NCI-H1105 (cell line): ENCODE results near the gene KRCC1.
"Not testable (repeated sequence)": the region's sequence is repeated elsewhere in the genome, so short reads cannot be mapped to it uniquely, and the experiment has no call there.

Experiments used
- DNase-seq: peaks from one replicate; lab custom pipeline; 2025; lab: John Stamatoyannopoulos, UW

Gene KRCC1

DNA sequence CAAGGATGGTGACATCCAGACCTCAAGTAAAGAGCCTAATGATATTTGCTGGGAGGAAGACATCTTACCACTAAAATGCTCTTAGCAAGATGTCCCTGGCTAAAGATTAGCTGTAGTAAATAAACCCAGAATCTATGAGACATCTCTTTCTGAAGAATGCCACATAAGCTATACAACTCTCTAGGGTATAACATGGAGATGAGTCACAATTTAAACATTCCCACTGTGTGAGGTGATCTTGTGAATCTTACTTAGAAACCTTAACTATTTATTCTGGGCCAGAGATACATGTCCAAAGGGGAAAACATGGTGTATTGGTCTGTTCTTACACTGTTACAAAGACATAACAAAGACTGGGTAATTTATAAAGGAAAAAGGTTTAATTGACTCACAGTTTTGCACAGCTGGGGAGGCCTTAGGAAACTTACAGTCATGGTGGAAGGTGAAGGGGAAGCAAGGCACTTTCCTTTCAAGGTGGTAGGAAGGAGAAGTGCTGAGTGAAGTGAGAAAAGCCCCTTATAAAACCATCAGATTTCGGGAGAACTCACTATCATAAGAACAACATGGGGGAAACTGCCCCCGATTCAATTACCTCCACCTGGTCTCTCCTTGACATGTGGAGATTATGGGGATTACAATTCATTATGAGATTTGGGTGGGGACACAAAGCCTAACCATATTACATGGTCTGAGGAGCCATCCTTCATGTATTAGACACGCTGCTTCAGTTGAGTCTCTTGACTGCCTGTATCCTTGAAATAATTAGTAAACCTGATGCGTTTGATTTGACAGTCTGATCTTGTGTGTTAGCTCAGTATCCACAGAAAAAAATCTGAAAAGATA is 17.1 kb downstream of the KRCC1 start:
- no peak for DNase-seq

DNA sequence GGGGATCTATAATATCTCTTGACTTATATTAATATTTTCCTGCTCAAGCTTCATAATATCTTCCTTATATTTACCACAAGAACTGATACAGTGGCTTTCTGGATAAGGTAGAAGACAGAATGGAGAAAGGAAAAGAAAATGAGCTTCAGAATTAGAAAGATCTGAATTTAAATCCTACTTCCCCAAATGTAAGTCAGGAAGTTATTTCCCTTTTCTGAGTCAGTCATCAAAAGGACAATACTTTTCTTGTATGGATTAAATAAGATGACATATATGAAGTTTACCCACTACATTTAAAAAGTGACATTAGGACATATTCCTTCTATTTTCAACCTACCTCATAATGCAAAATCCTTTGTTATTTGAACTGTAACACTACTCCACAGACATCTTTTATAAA is 19.0 kb downstream of the KRCC1 start:
- DNase-seq = no peak

DNA sequence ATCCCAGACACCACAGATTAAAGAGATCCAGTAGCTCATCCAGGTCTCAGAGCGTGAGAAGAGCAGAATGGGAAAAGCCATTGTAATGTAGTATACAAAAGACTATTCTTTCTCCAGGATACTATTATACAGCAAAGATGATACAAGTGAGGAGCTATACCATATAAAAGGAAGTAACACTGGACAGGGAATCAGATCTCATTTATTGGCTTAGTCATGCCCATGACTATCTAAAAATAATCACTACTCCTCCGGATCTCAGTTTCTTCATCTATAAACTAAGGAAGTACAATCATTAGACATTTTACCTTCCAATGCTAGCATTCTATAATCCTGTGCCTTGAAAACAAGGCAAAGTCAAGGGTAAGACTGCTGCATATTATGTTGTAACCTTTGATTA is 19.4 kb downstream of the KRCC1 start:
- no peak for DNase-seq

DNA sequence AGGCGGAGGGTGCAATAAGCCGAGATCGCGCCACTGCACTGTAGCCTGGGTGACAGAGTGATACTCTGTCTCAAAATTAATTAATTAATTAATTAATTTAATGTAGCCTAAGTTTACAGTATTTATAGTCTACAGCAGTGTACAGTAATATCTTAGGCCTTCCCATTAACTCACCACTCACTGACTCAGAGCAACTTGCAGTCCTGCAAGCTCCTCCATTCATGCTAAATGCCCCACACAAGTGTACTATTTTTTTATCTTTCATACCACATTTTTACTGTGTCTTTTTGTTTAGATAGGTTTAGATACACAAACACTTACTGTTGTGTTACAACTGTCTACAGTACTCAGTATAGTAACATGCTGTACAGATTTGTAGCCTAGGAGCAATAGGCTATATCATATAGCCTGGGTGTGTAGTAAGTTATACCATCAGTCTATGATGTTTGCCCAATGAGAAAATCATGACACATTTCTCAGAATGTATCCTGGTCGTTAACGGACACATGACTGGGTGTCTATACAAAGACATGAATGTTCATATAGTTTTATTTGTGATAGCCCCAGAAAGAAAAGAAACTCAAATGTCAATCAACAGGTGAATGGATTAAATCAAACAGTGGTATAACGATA is 23.4 kb downstream of the KRCC1 start:
- DNase-seq = no peak

DNA sequence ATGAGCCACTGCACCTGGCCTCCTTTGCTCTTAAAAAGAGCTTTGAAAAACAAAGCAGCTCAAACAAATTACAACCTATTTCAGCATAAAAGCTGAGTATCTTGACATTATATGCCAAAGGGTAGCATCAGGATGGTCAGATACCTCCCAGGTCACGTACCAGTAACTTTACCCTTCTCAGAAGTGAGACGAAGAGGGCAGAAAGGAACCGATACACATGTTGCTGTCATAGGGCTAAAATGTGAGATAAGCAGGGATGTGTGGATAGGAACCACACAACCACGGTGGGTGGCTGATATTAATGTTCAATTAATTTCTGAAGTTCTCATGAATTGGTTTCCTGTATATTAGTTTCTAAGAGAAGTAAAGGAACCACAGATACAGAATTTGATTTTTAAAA is 26.7 kb downstream of the KRCC1 start:
- no peak for DNase-seq

DNA sequence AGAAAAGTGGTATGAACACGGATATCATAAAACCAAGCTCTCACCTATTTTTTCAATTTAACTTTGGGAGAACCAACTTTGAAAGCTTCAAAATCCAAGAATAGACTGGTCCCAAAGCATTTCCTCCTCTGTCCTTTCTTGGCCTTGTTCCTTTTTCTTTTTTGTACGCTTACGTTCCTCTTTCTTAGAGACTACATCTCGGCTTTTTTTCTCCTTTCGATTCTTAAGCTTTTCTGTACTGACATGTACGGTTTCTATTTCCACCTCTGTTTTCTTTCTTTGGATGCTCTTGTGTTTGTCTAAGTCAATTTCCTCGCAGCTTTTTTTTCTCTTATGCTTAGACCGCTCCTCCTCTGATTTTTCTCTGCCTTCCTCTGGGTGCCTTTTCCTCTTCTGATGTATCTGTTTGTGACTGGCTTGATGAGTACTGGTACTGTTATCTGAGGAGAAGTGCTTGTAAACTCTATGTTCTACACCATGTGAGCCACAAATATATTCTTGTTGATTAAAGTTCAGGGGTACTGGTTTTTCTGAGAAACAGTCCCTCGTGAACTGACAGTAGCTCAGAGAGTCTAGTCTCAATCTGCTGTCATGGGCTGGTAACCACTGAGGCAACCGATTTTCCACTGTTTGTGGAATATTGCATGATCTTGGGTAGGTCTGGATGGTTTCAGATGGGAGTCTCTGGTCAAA is 27.7 kb downstream of the KRCC1 start:
- DNase-seq = no peak

DNA sequence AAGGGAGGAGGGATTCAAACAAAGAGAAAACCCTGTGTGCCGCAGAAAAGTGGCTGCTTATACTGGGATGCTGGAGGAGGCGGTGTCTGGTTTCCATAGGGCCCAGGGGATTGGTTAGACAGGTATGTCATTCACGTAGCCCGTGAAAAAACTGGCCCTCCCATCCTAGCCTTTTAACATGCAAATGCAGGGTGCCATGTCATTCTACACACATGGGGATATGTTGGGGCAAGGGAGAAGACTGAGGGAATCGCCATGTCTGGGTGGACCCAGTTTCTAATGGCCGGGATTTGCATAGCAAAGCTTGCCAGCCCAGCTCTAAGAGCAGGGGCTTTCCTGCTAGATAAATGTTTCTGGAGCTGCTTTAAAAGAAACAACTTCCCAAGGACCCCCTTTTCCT is 31.1 kb downstream of the KRCC1 start:
- no peak for DNase-seq

DNA sequence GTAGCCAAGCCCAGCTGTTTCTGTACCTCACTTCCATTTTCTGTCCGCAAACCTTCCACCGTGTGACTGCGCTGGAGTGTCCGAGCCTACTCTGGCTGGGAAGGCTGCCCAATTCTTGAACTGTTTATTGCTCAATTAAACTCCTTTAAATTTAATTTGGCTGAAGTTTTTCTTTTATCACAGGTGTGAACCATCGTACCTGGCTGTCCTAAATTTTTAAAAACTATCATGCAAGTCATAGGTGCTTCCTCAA is 33.0 kb downstream of the KRCC1 start:
- no peak for DNase-seq

DNA sequence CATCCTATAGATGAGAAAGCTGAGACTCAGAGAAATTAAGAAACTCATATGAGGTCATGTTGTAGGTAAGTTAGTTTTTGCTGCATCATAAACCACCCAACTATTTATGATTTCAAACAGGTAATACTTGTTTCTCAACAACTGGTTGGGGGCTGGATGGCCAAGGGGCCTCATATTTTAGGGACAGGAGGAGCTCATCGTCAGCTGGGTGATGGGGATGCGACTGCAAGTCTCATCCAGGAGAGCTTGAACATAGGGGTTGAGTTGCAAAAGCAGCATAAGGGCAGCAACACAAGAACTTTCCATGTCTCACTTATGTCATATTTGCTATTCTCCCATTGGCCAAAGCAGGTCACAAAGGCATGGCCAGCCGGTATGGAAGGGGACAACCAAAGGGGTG is 35.6 kb downstream of the KRCC1 start:
- no peak for DNase-seq

DNA sequence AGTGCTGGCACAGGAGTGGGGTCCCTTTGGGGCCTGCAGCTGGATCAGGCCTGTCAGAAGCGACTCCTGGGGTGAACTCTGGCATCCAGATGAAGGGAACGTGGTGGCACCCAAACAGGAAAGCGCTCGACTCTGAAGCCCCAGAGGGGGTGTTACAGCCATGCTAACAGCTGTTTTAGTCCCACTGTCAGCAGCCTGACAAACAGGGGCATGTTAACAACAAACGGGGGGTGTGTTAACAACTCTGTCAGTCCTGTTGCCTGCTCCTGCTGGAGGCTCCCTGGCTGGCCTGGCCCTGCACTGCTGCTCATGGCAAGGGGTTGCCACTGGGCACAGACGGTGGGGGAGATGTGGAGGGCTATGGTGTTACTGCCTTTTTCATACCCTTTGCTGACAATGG is 36.7 kb downstream of the KRCC1 start:
- no peak for DNase-seq

DNA sequence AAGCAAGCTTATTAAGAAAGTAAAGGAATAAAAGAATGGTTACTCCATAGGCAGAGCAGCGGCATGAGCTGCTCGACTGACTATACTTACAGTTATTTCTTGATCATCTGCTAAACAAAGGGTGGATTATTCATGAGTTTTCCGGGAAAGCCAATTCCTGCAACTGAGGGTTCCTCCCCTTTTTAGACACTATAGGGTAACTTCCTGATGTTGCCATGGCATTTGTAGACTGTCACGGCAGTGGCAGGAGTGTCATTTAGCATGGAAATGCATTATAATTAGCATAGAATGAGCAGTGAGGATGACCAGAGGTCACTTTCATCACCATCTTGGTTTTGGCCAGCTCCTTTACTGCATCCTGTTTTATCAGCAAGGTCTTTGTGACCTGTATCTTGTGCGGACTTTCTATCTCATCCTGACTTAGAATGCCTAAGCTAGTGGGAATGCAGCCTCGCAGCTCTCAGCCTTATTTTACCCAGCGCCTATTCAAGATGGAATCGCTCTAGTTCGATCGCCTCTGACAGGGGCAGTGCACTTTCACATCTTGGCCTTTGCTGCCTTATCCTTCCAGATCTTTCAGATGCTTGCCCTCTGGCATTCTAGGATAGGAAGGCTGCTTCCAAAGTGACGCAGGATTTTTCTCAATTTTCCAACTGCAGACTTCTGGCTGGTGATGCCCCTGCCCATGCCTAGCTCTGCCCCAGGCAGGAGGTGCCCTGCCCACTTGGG is 37.3 kb downstream of the KRCC1 start:
- not testable (repeated sequence) for DNase-seq

DNA sequence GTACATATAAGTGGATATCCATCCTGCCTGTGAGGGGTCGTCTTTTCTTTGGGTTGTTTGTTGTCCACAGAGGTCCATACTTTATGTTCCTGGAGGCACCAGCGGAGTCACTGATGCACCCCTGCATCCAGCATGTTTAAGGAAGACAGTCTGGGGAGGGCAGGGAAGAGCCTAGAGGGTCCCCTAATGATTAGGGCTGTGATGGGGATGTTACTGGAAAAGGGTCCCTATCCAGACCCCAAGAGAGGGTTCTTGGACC is 37.9 kb downstream of the KRCC1 start:
- not testable (repeated sequence) for DNase-seq

DNA sequence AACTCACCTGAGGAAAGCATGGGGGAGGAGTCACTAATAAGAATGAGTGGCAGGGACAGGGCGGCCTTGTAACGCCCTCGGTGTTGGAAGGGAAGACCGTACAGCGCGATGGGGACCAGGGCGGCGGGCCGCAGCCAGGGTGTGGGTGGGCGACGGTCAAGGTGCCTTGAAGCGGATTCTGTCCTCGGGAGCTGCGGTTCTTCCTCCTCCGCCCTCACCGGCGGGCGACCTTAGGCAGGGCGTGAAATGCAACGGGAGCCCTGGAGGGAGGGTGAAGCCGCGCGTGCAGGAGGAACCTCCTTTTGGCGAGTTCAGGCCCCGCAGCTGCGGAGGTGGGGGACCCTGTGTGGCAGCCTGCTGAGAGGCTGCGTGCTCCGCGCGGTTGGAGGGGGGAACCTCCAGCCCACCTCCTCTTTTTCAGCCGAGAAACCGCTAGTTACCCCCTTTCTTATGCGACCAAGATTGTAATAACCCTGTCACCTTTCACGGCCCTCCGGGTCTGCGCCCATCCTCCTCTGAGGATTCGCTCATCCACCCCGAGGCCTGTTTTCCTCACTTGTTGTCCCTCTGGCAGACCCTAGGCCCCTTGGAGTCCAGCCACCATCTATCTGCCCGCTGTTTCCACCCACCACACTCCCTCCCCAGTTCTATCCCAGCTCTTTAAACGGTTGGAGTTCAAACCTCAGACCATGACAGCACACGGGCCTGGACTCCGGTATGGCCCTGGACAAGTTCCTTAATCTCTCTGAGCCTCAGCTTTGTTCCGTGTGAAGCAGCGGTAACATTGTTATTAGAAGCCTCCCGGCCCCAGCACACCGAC is 38.4 kb downstream of the KRCC1 start:
- peak; percentile 54 for DNase-seq

DNA sequence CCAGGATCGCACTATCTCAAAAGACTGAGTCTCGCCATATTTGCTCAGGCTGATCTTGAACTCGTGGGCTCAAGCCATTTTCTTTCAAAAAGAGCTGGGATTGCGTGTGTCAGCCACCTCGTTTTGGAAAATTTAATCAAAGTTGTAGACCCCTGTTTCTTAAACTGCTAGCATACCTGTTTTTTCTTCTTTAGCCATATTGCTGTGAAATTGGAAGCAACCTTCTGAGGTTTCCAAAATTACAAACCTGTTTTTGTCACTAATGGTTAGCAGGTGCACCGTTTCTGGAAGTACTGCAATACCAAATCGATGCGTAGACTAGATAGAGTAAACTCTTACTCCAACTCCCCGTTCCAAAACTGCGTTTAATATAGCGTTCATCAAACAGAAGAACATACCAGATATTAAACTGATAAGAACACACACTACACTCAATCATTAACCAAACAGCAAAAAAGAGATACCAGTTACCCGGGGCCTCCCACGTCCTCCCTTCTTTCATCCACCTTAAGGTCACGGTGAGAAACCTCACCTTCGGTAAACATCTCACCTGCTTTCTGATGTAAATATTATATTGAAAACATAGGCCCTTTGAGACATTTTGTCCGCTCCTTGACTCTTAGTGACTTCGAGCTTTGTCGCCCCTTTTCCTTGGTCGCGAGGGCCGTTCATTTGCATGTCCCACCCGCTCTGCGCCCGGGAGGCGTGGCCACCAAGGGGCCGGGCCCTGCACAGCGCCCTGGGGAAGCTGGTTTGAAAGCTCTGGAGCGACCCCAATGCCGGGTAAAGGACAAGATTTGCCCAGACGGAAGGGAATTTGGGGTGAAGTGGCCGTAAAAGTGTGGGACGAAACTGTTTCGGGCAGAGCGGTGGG is 39.3 kb downstream of the KRCC1 start, which contains the start of gene RNU2-63P:
RNU2-63P (minus strand) TSS at position 462 of the 874 bp plus-strand sequence.
- peak; percentile 54 for DNase-seq

DNA sequence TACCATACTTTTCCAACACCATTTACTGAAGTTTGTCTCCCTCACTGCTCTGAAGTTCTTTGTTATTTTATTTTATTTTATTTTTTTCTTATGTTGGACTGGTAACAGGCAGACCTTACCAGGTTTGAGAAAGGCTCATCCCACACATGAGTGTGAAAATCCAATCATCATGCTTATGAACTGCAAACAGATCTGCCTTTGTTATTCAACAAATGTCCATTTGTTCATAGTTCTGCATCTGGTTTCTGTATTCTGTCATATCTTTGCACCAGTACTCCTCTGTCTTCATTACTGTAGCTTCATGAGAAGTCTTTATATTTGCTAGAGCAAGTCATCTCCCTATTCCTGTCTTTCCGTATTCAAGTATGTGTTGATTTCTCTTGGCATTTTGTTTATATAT is 44.6 kb downstream of the KRCC1 start:
- no peak for DNase-seq

DNA sequence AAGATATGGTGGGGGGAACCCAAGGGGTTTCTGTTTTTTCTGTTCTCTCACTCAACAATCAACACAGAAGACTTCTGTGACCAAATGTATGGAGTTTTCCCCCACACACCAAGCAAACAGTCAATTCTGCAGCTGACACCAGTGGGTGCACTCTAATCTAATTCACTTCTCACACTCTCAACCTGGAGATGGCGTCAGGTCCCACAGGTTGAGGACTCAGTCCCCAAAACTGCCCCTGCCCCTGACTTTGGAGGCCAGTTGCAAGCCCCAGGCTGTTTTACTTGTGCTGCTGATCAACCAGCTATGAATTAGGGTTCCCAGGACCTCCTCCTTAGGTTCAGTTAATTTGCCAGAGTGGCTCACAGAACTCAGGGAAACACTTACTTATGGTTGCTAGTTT is 45.4 kb downstream of the KRCC1 start:
- no peak for DNase-seq

DNA sequence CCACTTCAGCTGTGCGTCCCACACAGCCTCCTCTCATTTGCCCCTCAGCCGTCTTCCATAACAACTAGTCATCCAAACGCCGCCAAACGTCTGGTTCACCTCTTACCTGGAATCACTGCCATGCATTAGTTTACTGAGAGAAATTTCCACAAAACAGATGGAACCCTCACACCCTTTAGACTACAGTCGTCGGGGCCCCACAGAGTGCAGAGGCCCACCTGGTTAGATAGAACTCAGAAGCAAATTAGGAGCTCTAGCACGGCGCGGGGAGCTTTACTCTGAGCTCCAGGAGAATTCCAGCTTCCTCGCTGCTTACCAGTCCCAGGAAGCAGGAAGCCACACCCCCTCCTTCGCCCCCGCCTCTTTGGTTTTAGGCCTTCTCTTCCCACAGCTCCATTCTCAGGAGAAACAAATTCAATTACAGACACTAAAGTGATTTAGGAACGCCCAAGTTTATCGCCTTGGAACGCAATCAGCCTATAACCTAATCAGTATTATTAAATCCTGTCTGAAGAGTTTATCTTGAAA is 48.6 kb downstream of the KRCC1 start:
- DNase-seq = no peak

DNA sequence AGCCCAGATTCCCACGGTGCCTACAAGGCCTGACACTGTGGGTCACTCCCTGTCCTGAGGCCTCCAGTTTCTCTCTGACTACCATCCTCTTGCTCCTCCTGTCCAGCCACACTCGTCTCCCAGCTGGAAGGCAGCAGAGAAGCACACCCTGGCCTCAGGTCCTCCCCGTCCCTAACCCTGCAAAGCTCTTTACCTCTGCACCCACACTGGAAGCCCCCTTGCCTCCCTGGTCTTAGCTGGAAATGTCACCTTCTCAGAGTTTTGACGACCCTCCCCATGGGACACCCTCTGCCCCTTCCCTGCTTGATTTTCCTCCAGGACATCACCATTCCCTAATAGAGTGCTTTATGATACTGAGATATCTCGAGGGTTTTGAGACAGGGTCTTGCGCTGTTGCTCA is 49.8 kb downstream of the KRCC1 start:
- no peak for DNase-seq

DNA sequence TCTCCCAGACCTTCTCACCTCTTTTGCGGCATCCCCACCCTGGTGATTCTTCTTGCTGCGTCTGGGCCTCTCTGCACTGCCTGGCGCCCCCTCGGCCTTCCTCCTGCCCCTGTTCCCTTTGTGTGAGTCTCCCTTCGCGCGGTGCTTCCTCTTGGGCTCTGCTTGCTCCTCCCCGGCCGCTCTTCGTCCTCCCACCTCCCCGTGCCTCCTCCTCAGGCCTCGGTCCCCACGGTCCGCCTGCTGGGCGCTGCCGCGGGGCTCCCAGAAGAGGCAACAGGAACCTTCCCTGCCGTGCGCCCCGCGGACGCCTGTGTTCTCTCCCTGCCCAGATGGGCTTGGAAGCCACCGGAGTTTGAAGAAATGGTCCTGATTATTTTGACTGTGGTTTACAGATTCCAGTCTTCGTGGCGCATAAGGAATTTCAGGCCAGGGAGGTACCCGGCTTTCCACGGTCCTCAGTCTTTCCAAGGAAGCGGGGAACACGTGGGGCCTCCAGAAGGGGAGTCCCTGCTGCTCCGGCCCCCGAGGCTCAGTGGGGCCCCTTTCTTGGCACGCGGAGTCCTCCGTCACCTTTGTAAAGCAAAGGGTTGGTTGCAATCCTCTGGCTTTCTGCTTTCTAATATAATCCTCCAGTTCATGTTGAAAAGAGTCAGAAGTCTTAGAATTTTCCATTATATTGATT is 52.4 kb downstream of the KRCC1 start:
- DNase-seq = no peak

DNA sequence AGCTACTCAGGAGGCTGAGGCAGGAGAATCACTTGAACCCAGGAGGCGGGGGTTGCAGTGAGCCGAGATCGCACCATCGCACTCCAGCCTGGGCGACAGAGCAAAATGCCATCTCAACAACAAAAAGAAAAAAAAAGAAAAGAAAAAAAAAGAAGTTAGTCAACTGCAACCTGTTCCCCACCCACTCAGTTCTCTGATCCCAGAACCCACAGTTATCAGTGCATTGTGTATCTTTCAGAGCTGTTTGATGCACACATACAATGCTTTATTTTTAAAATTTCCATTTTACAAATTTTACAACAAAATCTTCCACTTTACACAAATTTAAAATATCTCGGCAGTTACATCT is 53.2 kb downstream of the KRCC1 start:
- DNase-seq = no peak
